Left renal pelvis (tissue), 4 donors: ENCODE results near the gene SLC16A12. TPM values are rescaled to one million over a fixed set of nuclear protein-coding genes. Genes with fewer than 3 reads are reported as not detected.

Experiments used
- DNase-seq, 4 donors: peaks; one replicate each; pipeline ENCODE4 v3.0.0-alpha.2; 2013; ENCODE audit warnings: low read depth in 4 of 4, low spot score in 3 of 4
- polyA plus RNA-seq, 4 donors: library from polyadenylated mRNA; unstranded; fragments of 120-200 nt; gene quantifications; one replicate each; pipeline ENCODE4 v1.2.1, GENCODE V29; 2013; ENCODE audit not compliant: insufficient read length in 4 of 4

Gene SLC16A12
- polyA plus RNA-seq, 4 donors = 1.8 to 33.1 (median 31.9) TPM

DNA sequence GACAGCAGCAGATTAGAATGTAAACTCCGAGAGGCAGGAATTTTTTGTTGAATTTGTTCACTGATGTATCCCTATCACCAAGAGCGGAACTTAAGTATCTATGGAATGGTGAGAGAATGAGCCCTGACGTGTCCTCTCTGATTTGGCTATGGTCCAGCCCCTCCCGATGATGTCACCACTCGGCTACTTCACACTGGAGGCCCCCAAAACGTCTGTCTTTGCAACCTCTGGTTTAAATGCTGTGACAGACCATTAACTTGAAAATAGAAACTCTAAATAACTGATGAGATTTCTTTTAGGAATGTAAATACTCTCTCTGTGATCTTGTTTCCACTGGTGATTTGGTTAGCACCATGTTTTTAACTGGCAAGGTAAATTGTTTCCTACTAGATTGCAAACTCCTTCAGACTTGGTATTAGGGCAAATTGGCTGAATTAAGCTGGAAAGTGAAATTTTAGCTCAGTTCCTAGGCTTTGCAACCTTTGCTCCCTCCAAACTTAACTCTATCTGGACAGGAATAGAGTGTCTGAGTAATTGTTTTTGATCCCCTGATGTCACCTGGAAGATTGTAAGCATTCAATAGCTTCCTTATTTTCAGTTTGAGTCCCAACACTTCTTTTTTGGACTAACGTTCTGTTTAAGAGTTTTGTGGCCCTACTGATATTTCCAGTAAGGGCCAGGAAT is 19.1 kb downstream of the SLC16A12 start:
- no peak for DNase-seq

- no peak for DNase-seq
Measured at GRCh38 chr10:89515031-89515841, 20.2 kb downstream of the SLC16A12 start.

DNA sequence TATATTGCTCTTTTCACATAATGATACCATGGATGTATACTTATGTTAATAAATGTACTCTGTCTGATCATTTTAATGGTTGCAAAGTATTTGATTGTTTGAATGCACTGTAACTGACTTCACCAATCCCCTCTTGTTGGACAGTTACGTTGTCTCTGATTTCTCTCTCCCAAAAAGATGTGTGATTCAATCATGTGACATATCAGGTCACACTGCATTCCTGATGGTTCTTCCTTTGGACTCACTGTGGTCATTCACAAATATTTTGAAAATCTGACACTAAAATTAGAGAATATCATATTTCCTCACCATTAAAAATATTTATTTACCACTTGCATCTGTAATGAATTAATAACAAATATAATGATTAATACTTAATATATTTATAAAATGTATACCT is 22.2 kb downstream of the SLC16A12 start:
- no peak for DNase-seq

GRCh38 chr10:89505640-89506275 is 29.6 kb downstream of the SLC16A12 start:
- no peak for DNase-seq

- DNase-seq = no peak
Measured at GRCh38 chr10:89504691-89505090, 30.7 kb downstream of the SLC16A12 start.

GRCh38 chr10:89503652-89504370 is 31.6 kb downstream of the SLC16A12 start:
- DNase-seq = no peak

DNA sequence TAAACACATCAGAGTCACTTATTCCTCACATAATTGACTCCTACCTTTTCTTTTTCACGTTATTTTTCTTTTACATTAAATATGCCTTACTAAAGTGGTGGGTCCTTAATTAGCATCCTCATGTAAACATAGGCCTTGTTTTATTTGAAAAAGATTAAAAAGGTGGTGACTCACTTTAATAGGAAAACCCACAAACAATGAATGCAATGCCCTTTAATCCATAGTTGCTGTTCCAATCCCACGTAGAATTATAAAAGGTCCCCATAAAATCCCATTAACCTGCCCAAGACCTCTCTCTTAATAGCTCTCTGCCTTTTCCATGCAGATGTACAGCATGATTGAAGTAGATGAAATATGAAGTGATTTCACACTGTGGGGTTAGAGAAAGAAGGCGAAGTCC is 32.2 kb downstream of the SLC16A12 start:
- DNase-seq = no peak

- DNase-seq = no peak
Measured at GRCh38 chr10:89502549-89502948, 32.8 kb downstream of the SLC16A12 start.

GRCh38 chr10:89494575-89494974 is 40.8 kb downstream of the SLC16A12 start:
- no peak for DNase-seq

- DNase-seq = no peak
Measured at GRCh38 chr10:89494068-89494467, 41.3 kb downstream of the SLC16A12 start.

GRCh38 chr10:89491932-89492331 is 43.5 kb downstream of the SLC16A12 start:
- DNase-seq = no peak

DNA sequence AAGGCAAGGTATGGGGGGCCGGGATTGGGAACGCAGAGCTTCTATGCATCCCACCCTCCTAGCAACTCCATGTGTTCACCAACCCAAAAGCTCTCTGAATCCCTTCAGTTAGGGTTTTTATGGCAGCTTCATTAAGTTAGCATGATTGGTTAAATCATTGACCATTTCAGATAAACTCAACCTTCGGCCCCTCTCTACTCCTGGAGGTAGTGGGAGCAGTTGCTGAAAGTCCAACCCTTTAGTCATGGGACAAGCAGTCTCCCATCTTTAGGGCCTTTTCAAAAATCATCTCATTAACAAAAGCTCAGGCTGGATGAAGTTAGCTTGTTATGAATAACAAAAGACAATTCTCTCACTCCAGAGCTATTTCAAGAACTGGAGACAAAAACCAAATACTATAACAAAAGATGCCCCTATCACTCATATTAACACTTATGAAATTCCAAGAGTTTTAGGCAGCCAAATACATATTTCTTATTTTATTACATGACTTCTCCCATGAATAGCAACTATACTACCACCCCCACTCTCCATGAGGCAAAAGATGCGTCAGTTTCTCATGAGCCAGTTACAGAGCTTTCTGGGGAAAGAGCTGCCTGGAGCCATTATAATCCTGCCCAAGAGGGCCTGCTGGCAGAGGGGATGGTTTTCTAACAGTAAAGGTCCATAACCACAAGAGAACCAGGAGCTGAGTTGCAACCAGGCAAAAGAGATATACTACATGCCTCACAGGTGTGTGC is 44.6 kb downstream of the SLC16A12 start:
- no peak for DNase-seq

DNA sequence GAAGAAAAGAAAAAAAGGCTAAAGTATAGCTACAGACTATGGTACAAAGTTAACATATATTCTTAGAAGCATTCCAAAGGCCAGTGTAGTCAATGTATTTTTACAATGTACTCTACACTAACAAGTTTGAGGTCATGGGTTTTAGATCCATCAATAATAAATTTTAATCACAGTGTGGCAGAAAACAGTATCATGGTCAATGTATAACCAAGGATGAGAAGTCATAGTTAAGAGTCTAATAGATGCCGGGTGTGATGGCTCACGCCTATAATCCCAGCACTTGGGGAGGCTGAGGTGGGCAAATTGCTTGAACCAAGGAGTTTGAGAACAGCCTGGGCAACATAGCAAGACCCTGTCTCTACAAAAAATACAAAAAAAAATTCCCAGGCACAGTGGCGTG is 53.1 kb downstream of the SLC16A12 start:
- DNase-seq = no peak

DNA sequence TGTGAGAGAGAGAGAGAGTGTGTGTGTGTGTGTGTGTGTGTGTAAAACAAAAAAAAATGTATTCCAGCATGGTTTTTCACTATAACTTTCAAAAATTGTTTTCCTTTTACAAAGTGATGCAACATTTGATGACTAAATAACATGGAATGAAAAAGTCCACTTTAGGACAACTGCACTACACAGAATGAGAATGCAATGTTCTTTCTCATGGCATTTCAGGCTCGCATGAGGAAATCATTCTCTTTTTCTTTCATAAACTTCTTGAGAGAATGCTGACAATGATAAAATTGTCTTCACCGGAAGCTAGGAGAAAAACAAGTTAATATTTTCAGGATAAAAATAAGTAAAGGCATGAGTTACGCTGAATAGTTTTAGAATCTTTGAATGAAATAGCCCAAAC is 53.7 kb downstream of the SLC16A12 start:
- DNase-seq = no peak

DNA sequence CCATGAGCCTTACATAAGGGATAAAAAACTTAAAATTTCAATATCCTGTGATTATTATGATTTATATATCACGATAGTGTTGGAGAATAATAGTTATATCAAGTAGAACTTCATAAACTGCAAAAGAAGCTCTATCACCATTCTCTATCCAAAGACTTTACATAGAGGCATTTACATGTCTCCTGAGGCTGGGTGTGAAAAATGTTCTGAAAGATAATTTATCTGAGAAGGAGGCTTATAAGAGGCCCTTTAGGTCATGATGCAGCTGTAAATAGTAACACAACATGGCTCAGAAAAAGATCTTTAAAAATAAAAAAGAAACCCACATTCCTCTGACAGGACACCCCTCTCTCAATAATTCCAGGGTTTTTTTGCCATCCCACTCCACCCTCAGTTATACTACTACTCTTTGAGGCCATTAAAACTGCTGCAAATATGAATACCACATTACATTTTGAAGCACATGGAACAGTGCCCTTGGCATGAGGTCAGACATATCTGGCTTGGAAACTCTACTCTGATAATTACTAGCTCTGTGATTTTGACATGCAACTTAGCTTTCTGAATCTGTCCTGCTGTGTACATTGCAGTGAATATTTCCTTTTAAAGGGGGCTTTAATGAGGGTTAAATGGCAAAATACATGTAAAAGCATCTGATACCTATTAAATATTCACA is 55.5 kb downstream of the SLC16A12 start:
- DNase-seq = no peak

- DNase-seq = no peak
Measured at GRCh38 chr10:89478739-89479654, 56.4 kb downstream of the SLC16A12 start.

DNA sequence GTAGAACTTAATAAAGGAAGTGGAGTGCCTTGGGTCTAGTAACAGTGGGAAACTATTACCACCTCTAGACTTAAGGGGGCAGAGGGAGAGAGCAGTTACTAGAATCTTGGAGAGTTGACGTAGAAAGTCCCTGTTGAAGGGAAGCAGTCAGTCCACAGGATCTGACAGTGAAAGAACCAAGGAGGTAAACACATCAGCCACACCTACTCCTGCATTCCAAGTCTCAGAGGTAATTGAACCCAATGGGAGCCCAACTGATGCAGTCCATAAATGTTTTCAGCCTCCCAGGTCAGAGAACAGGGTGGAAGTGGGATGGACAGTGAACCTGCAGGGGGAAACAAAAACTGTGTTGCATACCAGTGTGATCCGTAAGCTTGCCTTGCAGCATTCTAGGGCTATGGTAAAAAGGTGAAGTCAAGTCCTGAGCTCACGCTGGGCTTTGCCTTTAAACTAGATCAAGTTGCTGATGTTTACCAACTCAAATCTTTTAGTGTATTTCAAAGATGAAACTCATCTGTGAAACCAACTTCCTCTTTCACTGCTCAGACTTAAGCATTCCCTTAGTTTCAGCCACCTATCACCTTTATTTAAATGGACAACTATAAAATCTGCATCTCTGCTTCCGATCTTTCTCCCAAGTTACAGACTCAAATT is 57.2 kb downstream of the SLC16A12 start:
- DNase-seq = no peak

DNA sequence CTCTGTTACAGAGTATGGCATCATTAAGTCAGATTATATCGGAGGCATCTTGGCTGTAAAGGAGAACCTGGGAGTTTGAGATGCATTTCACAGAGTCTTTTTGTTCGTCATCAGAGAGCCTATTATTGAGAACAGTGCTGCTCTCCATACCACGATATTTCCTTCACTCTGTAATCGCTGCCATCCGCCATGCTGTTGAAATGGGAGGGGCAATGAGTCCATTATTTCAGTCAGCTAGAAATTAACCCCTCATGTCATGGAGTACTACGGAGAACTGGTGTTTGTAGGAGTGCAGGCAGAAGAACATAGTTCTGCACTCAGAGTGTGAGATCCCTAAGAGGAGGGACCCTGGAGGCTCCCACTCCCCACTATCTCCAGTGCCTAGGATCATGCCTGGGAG is 59.2 kb downstream of the SLC16A12 start:
- DNase-seq = no peak
